Measurements from ENCODE around the gene SAMD1. TPM values are rescaled to one million over a fixed set of nuclear protein-coding genes. Genes with fewer than 3 reads are reported as not detected.

SAMD1 gene
- total and polyA plus RNA-seq, 9 of the 15 experiments (the other 6 are each of a cell fraction or from before 2014, with no cell fraction given) = 2.9 to 96.0 (median 43.5) TPM

DNA sequence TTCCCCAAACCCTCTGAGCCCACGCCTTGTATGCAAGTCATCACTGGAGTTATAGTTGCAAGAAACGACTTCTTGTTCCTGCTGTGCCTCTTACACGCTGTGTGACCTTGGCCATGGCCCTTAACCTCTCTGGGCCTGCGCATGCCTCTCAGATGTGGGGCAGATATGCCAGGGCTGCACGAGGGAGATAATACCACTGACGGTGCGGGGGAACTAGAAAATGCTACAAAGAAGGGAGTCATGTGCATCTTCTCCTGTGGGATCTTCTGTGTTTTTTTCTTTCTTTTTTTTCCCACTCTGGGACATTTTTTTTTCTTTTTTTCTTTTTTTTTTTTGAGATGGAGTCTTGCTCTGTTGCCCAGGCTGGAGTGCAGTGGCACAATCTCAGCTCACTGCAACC is 4.3 kb upstream of the SAMD1 start (continued):
- TF ChIP-seq RFX5 (IDR thresholded peaks at IDR 0.05; ENCODE audit: low read depth, low read length) (no peak), ZNF436 (CRISPR knock-in tag; IDR thresholded peaks at IDR 0.05) (no peak), KDM1A (IDR thresholded peaks at IDR 0.05) (peak; percentile 90 to 92), RUNX1 (IDR thresholded peaks at IDR 0.05; ENCODE audit: low read depth) (no peak), EWSR1 (IDR thresholded peaks at IDR 0.05; ENCODE audit: borderline replicate concordance, low read depth, partially characterized antibody) (no peak), CHD4 (IDR thresholded peaks at IDR 0.05; ENCODE audit: insufficient read depth, insufficient replicate concordance, low read depth, low read length, poor library complexity, severe bottlenecking) (peak; percentile 52), POLR2B (IDR thresholded peaks at IDR 0.05; ENCODE audit: low read depth, partially characterized antibody) (no peak), ZNF668 (CRISPR knock-in tag; IDR thresholded peaks at IDR 0.05) (no peak), ZNF644 (tag; IDR thresholded peaks at IDR 0.05; ENCODE audit: low read depth) (no peak), RBM25 (IDR thresholded peaks at IDR 0.05; ENCODE audit: low read depth, low read length, severe bottlenecking) (peak; percentile 98), ZC3H11A (IDR thresholded peaks at IDR 0.05; ENCODE audit: low read depth, low read length) (no peak), SMARCA5 (IDR thresholded peaks at IDR 0.05) (peak; percentile 87), CBFA2T3 (IDR thresholded peaks at IDR 0.05) (peak; percentile 74), RCOR1 (IDR thresholded peaks at IDR 0.05; ENCODE audit: borderline replicate concordance in 1 of 2, low read depth in 2 of 2, low read length in 2 of 2) (peak in 1 of 2 experiments; percentile 67; a peak in 2 of 4 replicates), KLF13 (tag; IDR thresholded peaks at IDR 0.05; ENCODE audit: borderline replicate concordance, low read depth) (no peak), HDAC8 (tag; IDR thresholded peaks at IDR 0.05) (no peak), MTA2 (IDR thresholded peaks at IDR 0.05; ENCODE audit: low read depth) (no peak), ZNF408 (CRISPR knock-in tag; IDR thresholded peaks at IDR 0.05; ENCODE audit: low read depth) (no peak), CCNT2 (IDR thresholded peaks at IDR 0.05; ENCODE audit: borderline replicate concordance, extremely low read depth, insufficient read length, low read depth, low read length) (no peak), TAL1 (IDR thresholded peaks at IDR 0.05) (0 out of 2 replicates have a peak, but pooled peaks have one; percentile 15), HDAC2 (IDR thresholded peaks at IDR 0.05) (peak; percentile 71; the same call in 1 of the 2 replicates), HDAC1 (IDR thresholded peaks at IDR 0.05) (no peak), DIDO1 (tag; IDR thresholded peaks at IDR 0.05; ENCODE audit: low read depth) (no peak), NFIC (IDR thresholded peaks at IDR 0.05) (no peak), PHF20 (IDR thresholded peaks at IDR 0.05; ENCODE audit: partially characterized antibody) (peak; percentile 28)
- TF ChIP-seq, protein P1, sequence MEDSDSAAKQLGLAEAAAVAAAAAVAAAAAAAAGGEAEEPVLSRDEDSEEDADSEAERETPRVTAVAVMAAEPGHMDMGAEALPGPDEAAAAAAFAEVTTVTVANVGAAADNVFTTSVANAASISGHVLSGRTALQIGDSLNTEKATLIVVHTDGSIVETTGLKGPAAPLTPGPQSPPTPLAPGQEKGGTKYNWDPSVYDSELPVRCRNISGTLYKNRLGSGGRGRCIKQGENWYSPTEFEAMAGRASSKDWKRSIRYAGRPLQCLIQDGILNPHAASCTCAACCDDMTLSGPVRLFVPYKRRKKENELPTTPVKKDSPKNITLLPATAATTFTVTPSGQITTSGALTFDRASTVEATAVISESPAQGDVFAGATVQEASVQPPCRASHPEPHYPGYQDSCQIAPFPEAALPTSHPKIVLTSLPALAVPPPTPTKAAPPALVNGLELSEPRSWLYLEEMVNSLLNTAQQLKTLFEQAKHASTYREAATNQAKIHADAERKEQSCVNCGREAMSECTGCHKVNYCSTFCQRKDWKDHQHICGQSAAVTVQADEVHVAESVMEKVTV (CRISPR knock-in tag; IDR thresholded peaks at IDR 0.05) = no peak
- TF ChIP-seq, protein P2, sequence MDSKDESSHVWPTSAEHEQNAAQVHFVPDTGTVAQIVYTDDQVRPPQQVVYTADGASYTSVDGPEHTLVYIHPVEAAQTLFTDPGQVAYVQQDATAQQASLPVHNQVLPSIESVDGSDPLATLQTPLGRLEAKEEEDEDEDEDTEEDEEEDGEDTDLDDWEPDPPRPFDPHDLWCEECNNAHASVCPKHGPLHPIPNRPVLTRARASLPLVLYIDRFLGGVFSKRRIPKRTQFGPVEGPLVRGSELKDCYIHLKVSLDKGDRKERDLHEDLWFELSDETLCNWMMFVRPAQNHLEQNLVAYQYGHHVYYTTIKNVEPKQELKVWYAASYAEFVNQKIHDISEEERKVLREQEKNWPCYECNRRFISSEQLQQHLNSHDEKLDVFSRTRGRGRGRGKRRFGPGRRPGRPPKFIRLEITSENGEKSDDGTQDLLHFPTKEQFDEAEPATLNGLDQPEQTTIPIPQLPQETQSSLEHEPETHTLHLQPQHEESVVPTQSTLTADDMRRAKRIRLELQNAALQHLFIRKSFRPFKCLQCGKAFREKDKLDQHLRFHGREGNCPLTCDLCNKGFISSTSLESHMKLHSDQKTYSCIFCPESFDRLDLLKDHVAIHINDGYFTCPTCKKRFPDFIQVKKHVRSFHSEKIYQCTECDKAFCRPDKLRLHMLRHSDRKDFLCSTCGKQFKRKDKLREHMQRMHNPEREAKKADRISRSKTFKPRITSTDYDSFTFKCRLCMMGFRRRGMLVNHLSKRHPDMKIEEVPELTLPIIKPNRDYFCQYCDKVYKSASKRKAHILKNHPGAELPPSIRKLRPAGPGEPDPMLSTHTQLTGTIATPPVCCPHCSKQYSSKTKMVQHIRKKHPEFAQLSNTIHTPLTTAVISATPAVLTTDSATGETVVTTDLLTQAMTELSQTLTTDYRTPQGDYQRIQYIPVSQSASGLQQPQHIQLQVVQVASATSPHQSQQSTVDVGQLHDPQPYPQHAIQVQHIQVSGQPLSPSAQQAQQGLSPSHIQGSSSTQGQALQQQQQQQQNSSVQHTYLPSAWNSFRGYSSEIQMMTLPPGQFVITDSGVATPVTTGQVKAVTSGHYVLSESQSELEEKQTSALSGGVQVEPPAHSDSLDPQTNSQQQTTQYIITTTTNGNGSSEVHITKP (IDR thresholded peaks at IDR 0.05; ENCODE audit: partially characterized antibody) = no peak
